H9 (cell line): Measurements from ENCODE around the gene GALNT17. TPM values are rescaled to one million over a fixed set of nuclear protein-coding genes. Genes with fewer than 3 reads are reported as not detected.

Experiments used
- DNase-seq: peaks from one replicate; pipeline ENCODE4 v3.0.0-alpha.2; 2017
- H2AFZ ChIP-seq: one replicate; pipeline ENCODE4 v1.6.1; 2013; ENCODE audit warnings: mild to moderate bottlenecking, low read length, control low read depth, moderate library complexity
- H2AK5ac ChIP-seq: 2 replicates; pipeline ENCODE4 v1.6.1; 2013; ENCODE audit warnings: low read length, control low read depth, mixed read lengths; ENCODE audit not compliant: insufficient read length
- H2BK120ac ChIP-seq: one replicate; pipeline ENCODE4 v1.6.1; 2013; ENCODE audit warnings: low read depth, mild to moderate bottlenecking, low read length, control low read depth, inconsistent platforms; ENCODE audit not compliant: poor library complexity, severe bottlenecking
- H2BK12ac ChIP-seq: 2 replicates; pipeline ENCODE4 v1.6.1; 2013; ENCODE audit warnings: low read length, control low read depth, mixed read lengths, low read depth; ENCODE audit not compliant: insufficient read length
- H2BK15ac ChIP-seq: 2 replicates; pipeline ENCODE4 v1.6.1; 2013; ENCODE audit warnings: low read depth, low read length, control low read depth
- H2BK20ac ChIP-seq: one replicate; pipeline ENCODE4 v1.6.1; 2013; ENCODE audit warnings: low read depth, mild to moderate bottlenecking, low read length, control low read depth, inconsistent platforms; ENCODE audit not compliant: poor library complexity, severe bottlenecking
- H2BK5ac ChIP-seq: 2 replicates; pipeline ENCODE4 v1.6.1; 2013; ENCODE audit warnings: low read length, control low read depth, mixed read lengths; ENCODE audit not compliant: insufficient read length
- H3K14ac ChIP-seq: 2 replicates; pipeline ENCODE4 v1.6.1; 2013; ENCODE audit warnings: low read length, control low read depth; ENCODE audit not compliant: insufficient read depth
- H3K18ac ChIP-seq: 2 replicates; pipeline ENCODE4 v1.6.1; 2013; ENCODE audit warnings: low read depth, mild to moderate bottlenecking, mixed read lengths, low read length, control low read depth; ENCODE audit not compliant: insufficient read length
- H3K23ac ChIP-seq: 2 replicates; pipeline ENCODE4 v1.6.1; 2013; ENCODE audit warnings: low read length, control low read depth, mixed read lengths, low read depth; ENCODE audit not compliant: insufficient read length
- H3K23me2 ChIP-seq: 2 replicates; pipeline ENCODE4 v1.6.1; 2013; ENCODE audit warnings: low read depth, mild to moderate bottlenecking, mixed read lengths, low read length, control low read depth; ENCODE audit not compliant: insufficient read length, poor library complexity, severe bottlenecking
- H3K27ac ChIP-seq: 2 replicates; pipeline ENCODE4 v1.5.1; 2013; ENCODE audit warnings: low read length, control low read depth, mixed read lengths, low read depth; ENCODE audit not compliant: insufficient read length
- H3K27me3 ChIP-seq: 2 replicates; pipeline ENCODE4 v1.6.1; 2013; ENCODE audit warnings: low read length, control low read depth, inconsistent platforms; ENCODE audit not compliant: insufficient read depth
- H3K4ac ChIP-seq: 2 replicates; pipeline ENCODE4 v1.6.1; 2013; ENCODE audit warnings: low read depth, mild to moderate bottlenecking, control low read depth, inconsistent platforms, low read length, moderate library complexity
- H3K4me1 ChIP-seq: 2 replicates; pipeline ENCODE4 v1.6.1; 2013; ENCODE audit warnings: low read length, control low read depth, inconsistent platforms; ENCODE audit not compliant: insufficient read depth
- H3K4me2 ChIP-seq: 2 replicates; pipeline ENCODE4 v1.6.1; 2013; ENCODE audit warnings: low read length, control low read depth, mixed read lengths; ENCODE audit not compliant: insufficient read length, insufficient read depth
- H3K56ac ChIP-seq: 2 replicates; pipeline ENCODE4 v1.6.1; 2013; ENCODE audit warnings: low read depth, mild to moderate bottlenecking, mixed read lengths, low read length, control low read depth; ENCODE audit not compliant: insufficient read length
- H3K79me1 ChIP-seq: 2 replicates; pipeline ENCODE4 v1.6.1; 2013; ENCODE audit warnings: low read depth, mild to moderate bottlenecking, moderate library complexity, low read length, control low read depth, inconsistent platforms; ENCODE audit not compliant: insufficient read depth, poor library complexity, severe bottlenecking
- H3K79me2 ChIP-seq: 2 replicates; pipeline ENCODE4 v1.6.1; 2013; ENCODE audit warnings: low read length, control low read depth, inconsistent platforms; ENCODE audit not compliant: insufficient read depth
- H3K9ac ChIP-seq: 2 replicates; pipeline ENCODE4 v1.6.1; 2013; ENCODE audit warnings: low read length, control low read depth, mixed read lengths; ENCODE audit not compliant: insufficient read length; ENCODE audit errors: extremely low read depth
- H3K9me3 ChIP-seq: one replicate; pipeline ENCODE4 v1.6.1; 2013; ENCODE audit warnings: low read depth, low read length, inconsistent platforms; ENCODE audit not compliant: control insufficient read depth
- H3T11ph ChIP-seq: one replicate; pipeline ENCODE4 v1.6.1; 2013; ENCODE audit warnings: mild to moderate bottlenecking, low read length, control low read depth, inconsistent platforms
- H4K20me1 ChIP-seq: one replicate; pipeline ENCODE4 v1.6.1; 2013; ENCODE audit not compliant: control insufficient read depth, insufficient read length, insufficient read depth
- H4K5ac ChIP-seq: 2 replicates; pipeline ENCODE4 v1.6.1; 2013; ENCODE audit warnings: low read depth, mild to moderate bottlenecking, mixed read lengths, low read length, control low read depth; ENCODE audit not compliant: insufficient read length
- H4K8ac ChIP-seq: replicated peaks from 2 replicates; pipeline ENCODE4 v1.6.1; 2013; ENCODE audit warnings: low read length, control low read depth, mixed read lengths, low read depth; ENCODE audit not compliant: insufficient read length
- H4K91ac ChIP-seq: 2 replicates; pipeline ENCODE4 v1.6.1; 2013; ENCODE audit warnings: low read depth, mild to moderate bottlenecking, moderate library complexity, mixed read lengths, low read length, control low read depth; ENCODE audit not compliant: insufficient read length
- H3K27ac Mint-ChIP-seq, 3 experiments: 2 replicates in 2 of 3; 3 replicates in 1 of 3; pipeline ENCODE4 v1.8.0; 2020 to 2021; ENCODE audit warnings: mixed read lengths in 3 of 3, mild to moderate bottlenecking in 1 of 3, moderate library complexity in 1 of 3
- H3K27me3 Mint-ChIP-seq: 2 replicates; pipeline ENCODE4 v1.8.0; 2021; ENCODE audit warnings: low read depth, mild to moderate bottlenecking, moderate library complexity, mixed read lengths
- H3K36me3 Mint-ChIP-seq, 3 experiments: 2 replicates in 2 of 3; 3 replicates in 1 of 3; pipeline ENCODE4 v1.8.0; 2020 to 2021; ENCODE audit warnings: low read depth in 3 of 3, mixed read lengths in 3 of 3; ENCODE audit not compliant: insufficient read depth in 1 of 3
- H3K4me1 Mint-ChIP-seq, 2 experiments: 2 replicates each; pipeline ENCODE4 v1.8.0; 2020; ENCODE audit warnings: mixed read lengths in 2 of 2
- H3K4me3 Mint-ChIP-seq, 2 experiments: 2 replicates in 1 of 2; 3 replicates in 1 of 2; pipeline ENCODE4 v1.8.0; 2020 to 2021; ENCODE audit warnings: mild to moderate bottlenecking in 2 of 2, mixed read lengths in 2 of 2, moderate library complexity in 1 of 2
- H3K9me3 Mint-ChIP-seq, 2 experiments: 2 replicates in 1 of 2; 3 replicates in 1 of 2; pipeline ENCODE4 v1.8.0; 2020; ENCODE audit warnings: mild to moderate bottlenecking in 2 of 2, mixed read lengths in 2 of 2, moderate library complexity in 1 of 2
- CTCF ChIP-seq: fragments of 200-600 bp; sonication (generic); conservative IDR thresholded peaks from 3 replicates; pipeline ENCODE4 v1.8.0; 2021; ENCODE audit warnings: antibody characterized with exemption, mild to moderate bottlenecking
- WGBS: extraction: QIAGEN DNeasy Blood & Tissue Kit; methylation state at CpG from one replicate; pipeline ENCODE4 v1.1.7; 2013; ENCODE audit warnings: missing lambda C conversion rate, low lambda C conversion rate, mixed read lengths; ENCODE audit not compliant: insufficient read length; ENCODE audit errors: extremely low coverage; 5-methylcytosine and 5-hydroxymethylcytosine counted together
- total RNA-seq: library from RNA; stranded (reverse); gene quantifications from 2 replicates; pipeline ENCODE4 v1.2.1, GENCODE V29; 2021

GALNT17 gene
- total RNA-seq, 1 experiment from 2014 or later: 43.2 TPM

DNA sequence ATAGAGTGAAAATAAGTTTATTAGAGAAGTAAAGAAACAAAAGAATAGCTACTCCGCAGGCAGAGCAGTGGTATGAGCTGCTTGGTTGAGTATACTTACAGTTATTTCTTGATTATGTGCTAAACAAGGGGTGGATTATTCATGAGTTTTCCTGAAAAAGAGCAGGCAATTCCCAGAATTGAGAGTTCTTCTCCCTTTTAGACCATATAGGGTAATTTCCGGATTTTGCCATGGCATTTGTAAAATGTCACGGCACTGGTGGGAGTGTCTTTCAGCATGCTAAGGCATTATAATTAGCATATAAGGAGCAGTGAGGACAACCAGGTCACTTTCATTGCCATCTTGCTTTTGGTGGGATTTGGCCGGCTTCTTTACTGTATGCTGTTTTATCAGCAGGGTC lies 25.7 kb upstream of the GALNT17 start:
- Mint-ChIP-seq H3K4me3 (no peak overlapping the region), H3K4me1 (peaks cover 12 to 13% of the 10 kb centered on the region in 2 experiments), H3K36me3 (peaks cover 2 to 5% (median 2%) of the 10 kb centered on the region in 3 experiments; a peak in 4 of 7 replicates), H3K9me3 (peaks cover 4 to 5% of the 10 kb centered on the region in 2 experiments; a peak in 4 of 5 replicates), H3K27ac (no peak overlapping the region), H3K27me3 (no peaks in the 10 kb centered on the region)
- no peaks in the 10 kb centered on the region for H3K4me1 ChIP-seq
- no peak overlapping the region for H3K23ac ChIP-seq
- no peak overlapping the region for H3K4ac ChIP-seq
- H4K5ac ChIP-seq: no peak overlapping the region
- H2BK20ac ChIP-seq: no peak overlapping the region
- TF ChIP-seq CTCF: no peak
- no peak overlapping the region for H3K18ac ChIP-seq
- no peak overlapping the region for H2BK12ac ChIP-seq
- no peaks in the 10 kb centered on the region for H4K20me1 ChIP-seq
- H2BK120ac ChIP-seq: no peak overlapping the region
- no peaks in the 10 kb centered on the region for H3K9me3 ChIP-seq
- no peak overlapping the region for H3T11ph ChIP-seq
- DNase-seq: no peak
- H4K8ac ChIP-seq: no peak overlapping the region
- no peaks in the 10 kb centered on the region for H3K27me3 ChIP-seq
- no peaks in the 10 kb centered on the region for H3K23me2 ChIP-seq
- no peak overlapping the region for H3K4me2 ChIP-seq
- H2AFZ ChIP-seq: no peak overlapping the region
- no peak overlapping the region for H2AK5ac ChIP-seq
- H3K79me2 ChIP-seq: no peaks in the 10 kb centered on the region
- H3K27ac ChIP-seq: no peak overlapping the region
- H3K14ac ChIP-seq: no peak overlapping the region
- no peak overlapping the region for H2BK15ac ChIP-seq
- H3K79me1 ChIP-seq: no peaks in the 10 kb centered on the region
- H2BK5ac ChIP-seq: no peak overlapping the region
- no peak overlapping the region for H3K9ac ChIP-seq
- WGBS: no CpG with 5 or more reads among the region's 4 CpGs
- no peak overlapping the region for H4K91ac ChIP-seq
- no peak overlapping the region for H3K56ac ChIP-seq
